HG03025 (cell line): Measurements from ENCODE around the gene HLX.

Experiments used
- ATAC-seq: cut with Tn5 transposase; IDR thresholded peaks from one replicate; pipeline ENCODE4 v1.9.1; 2021; ENCODE audit warnings: mild to moderate bottlenecking, moderate library complexity; ENCODE audit not compliant: unreplicated experiment, low FRiP score

Gene HLX

DNA sequence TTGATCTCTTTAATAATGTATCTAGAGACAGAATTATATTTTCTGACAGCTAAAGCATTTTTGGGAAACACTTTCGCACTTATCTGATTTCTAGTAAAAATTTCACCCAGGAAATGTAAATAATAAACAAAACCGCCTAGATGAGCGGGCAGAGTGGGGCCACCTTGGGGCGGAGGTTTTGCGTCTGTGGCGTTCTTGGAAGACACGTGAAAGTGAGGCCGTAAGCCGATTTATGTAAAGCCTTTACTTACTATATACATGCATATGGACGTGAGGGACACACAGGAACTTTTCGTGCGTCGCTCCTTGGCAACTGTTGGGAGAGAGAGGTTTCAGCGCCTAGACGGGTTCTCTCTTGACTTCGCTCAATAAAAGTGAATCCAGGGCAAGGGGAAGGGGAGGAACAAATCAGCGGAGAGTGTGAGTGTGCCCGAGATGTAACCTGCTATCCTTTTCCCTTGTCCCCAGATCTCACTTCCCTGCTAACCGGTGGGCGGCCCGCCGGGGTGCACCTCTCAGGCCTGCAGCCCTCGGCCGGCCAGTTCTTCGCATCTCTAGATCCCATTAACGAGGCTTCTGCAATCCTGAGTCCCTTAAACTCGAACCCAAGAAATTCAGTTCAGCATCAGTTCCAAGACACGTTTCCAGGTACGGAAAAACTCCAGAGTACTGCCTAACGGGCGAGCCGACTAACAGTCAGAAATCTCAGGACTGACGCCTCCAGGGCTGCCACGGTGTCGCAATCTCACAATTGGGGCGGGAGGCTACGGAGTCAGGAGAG, 1.7 kb downstream of the HLX start:
- no peak for ATAC-seq

DNA sequence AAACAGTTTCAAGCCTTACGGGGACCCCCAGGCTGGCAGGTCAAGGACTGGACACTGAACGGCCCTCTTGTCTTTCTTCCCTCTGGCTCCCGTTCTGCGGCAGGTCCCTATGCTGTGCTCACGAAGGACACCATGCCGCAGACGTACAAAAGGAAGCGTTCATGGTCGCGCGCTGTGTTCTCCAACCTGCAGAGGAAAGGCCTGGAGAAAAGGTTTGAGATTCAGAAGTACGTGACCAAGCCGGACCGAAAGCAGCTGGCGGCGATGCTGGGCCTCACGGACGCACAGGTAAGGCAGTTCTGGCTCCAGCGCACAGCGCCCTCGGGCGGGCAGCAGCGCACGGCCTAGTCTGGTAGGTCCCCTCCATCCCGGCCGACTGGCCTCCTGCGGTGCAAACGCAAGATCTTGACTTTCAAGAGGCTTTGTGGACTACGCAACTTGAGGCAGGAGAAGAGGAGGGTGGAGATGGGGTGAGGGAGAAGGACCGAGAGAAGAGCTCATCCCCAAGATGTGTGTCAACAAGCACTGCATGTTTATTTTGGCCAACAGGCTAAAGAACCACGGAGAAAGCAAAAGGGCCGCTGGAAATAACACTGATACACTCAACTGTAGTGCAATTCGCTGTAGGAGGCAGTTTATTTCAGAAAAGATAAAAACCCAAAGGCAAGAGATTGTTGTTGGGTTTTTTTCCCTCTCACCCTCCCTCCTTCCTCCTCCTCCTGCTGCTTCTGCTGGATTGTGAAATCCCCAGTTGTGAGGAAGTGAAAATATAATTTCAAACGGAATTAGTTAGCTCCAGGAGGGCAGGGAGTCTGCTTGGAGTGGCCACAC, 3.0 kb downstream of the HLX start:
- no peak for ATAC-seq

DNA sequence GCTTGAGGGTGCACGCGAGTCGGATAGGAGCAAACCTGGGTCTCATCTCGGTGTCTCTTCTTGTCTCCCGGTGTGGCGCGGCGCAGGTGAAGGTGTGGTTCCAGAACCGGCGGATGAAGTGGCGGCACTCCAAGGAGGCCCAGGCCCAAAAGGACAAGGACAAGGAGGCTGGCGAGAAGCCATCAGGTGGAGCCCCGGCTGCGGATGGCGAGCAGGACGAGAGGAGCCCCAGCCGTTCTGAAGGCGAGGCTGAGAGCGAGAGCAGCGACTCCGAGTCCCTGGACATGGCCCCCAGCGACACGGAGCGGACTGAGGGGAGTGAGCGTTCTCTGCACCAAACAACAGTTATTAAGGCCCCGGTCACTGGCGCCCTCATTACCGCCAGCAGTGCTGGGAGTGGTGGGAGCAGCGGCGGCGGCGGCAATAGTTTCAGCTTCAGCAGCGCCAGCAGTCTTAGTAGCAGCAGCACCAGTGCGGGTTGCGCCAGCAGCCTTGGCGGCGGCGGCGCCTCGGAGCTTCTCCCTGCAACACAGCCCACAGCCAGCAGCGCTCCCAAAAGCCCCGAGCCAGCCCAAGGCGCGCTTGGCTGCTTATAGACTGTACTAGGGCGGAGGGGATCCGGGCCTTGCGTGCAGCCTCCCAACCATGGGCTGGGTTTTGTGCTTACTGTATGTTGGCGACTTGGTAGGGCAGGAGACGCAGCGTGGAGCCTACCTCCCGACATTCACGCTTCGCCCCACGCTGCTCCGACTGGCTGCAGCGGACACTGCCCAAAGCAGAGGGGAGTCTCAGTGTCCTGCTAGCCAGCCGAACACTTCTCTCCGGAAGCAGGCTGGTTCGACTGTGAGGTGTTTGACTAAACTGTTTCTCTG, 5.1 kb downstream of the HLX start:
- no peak for ATAC-seq

DNA sequence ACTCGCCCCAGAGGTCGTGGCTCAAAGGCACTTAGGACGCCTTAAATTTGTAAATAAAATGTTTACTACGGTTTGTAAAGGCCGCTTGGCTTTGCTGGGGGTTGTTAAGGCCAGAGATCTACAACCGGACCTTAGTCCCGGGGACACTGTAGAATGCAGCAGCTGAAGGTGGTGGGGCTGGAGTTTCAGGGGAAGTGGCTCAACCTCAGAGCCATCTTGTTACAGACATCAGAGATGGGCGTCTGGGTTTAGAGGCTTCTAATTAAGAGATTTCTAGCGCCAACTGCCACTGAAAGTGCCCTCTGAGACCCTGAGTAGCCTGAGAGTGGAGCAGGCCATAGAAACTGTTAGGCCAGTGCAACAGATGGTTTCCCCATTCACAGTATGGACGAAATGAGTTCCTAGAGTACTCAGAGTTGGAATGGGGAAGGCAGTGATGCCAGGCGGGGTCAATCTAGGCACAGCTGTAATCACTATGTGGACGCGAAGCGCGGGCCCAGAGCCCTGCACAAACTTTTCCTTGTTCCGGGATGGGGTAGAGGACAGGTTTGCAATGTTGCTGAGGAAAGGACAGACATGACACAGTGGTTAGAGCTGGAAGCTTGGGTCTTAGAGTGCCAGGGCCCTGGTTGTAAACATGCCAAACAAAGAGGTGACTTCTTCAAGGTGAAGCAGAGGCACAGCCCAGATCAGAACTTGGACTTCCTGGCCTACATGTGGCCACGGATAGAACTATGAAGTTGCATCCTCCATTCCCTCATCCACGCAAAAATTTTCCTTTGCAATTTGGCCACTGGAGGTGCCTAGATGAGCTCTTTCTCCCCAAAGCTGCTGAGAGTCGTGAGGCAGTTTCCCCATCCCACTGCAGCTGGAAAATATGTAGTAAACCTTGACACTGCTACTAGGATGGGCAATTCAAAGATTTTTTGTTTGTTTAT, 6.0 kb downstream of the HLX start:
- no peak for ATAC-seq

DNA sequence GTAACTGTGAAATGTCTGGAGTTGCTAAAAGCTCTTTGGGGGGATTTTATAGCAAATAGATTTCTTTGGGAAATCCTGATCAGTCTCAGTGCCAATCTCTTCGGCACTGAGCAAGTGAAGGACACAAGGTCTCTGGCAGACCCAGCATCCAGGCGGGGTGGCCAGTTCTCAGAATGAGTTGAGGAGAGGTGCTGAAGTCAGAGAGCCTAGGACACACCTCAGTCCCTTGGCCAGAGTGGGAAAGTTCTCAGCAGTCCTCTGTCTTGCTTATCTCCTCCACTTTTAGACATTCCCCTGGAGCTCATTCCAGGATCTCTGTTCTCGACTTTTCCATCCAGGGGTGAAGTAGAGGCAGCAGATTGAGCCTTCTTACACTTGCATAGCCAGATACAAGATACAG, 6.7 kb downstream of the HLX start:
- ATAC-seq: no peak

DNA sequence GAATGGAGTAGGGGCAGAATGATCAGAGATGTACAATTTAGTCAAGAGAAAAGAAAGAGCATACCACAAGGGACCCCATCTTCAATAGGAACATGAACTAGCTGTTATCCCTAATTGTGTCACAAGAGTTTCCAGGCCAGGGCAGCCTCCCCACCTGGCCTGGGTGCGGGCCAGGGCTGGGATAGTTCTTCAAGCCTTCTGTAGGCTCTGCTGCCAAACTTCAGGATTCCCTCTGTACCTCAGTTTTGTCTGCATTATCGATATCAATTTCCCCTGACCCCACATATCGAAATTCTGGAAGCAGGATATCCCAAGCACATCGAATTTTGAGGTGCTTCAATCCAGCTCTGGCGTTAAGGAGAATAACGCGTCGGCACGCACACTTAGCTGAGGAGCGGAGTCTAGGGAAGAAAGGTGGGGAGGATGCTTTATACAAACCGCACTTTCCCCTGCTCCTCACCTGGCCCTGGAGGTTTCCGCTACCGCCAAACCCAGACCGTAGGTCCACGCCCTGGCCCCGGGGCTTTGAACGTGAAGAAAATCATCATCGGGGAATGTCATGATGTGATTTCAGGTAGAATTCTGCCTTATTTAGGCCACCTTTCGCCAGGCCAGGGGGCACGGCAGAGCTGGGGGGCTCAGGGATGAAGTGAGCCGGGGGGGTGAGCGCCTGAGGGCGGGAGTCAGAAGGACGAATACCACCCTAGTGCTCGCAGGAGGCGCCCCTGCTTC, 7.4 kb downstream of the HLX start:
- no peak for ATAC-seq

DNA sequence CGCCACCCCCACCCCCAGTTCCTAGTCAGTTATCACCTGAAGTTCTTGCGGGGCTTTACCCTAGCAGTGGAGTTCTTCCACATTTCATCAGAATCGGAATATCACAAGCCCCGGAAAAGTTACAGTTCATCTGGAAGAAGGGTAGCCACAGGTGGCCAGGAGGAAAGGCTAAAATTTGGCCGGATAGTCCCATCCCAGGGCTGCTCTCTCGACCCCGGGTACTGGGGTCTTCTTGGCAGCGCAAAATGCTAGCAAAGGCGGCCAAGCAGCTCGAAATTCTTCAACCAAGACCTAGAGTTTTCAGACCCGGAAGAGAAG, 7.9 kb downstream of the HLX start:
- ATAC-seq: no peak

DNA sequence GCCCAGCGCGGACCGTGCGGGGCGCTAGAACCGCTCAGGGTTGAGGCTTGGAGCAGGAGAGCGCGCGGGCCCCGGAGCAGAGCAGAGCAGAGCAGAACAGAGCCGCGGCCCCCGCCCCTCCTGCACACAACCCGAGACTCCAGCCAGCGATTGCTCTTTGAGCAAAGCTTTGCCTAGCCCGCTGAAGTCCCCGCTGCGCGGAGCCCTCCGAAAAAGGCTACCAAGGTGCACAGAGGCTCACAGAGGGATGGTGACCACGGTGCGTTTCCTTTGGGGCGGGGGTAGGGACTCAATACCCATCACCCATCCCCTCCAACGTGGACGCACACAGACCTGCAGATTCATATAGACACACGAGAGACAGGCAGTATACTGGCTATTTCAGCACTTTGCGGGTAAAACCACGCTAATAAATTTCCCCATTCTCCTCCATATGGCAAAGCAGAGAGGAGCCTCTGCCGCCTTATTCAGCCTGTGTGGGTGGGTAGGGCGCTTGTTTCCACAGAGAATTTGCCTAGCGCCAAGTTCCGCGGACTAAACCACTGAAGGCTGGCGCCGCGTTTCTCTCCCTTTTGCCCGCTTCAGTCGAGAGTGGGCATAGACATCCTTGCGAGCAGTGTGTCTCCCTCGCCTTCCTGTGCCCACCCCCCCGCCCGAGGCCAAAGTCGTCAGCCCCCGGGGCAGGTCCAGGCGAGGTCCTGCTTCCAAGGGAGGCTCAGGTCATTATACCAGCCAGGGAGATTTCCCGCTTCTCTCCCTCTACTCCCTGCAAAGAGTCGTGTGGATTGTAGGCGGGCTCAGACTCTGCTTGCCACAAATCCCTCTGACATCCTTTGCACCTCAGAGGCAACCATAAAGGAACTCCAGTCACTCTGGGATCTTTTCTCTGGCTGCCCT, 8.5 kb downstream of the HLX start:
- no peak for ATAC-seq

DNA sequence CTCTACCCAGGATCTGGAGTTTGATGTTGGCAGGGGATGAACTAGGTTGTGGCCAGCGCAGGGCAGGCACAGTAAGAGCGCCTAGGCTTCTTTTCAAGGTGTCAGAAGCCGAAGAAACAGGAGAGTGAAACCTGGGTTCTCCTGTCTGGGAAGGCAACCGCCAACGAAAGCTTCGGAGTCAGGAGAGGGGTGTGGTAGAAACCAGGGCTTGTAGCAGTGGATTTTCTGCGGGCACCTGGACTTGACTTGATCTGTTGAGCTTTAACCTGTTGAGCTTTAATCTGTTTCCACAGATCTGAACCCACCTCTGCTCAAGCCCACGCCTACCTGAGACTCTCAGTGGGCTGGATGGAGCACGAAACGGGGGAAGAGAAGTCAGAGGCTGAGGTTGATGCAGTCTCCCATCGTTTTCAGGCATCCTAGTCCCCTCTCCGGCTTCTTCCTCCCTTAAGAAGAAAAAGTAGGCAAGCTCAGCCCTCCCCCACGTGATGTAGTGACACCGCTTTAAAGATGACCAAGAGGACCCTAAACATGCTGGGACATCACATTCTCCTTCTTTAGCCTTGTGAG, 9.3 kb downstream of the HLX start:
- no peak for ATAC-seq

DNA sequence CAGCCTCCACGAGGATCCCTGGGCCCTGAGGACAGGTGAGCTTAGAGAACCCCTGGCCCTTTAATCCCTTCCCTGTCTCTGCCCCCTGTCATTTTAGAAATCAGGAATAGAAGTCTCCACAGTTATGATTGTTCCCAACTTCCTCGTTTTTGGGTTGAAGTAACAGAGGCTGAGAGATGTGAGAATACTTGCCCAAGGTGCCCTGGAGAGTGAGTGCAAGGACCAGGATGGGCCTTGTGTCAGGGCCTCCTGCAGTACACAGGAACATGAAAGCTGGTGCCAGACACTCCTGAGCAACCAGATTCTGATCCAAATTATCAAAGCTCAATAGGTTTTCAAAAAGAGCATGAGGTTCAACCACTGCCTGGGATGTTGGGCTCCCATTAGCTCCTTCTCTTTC, 10.1 kb downstream of the HLX start:
- ATAC-seq: no peak

DNA sequence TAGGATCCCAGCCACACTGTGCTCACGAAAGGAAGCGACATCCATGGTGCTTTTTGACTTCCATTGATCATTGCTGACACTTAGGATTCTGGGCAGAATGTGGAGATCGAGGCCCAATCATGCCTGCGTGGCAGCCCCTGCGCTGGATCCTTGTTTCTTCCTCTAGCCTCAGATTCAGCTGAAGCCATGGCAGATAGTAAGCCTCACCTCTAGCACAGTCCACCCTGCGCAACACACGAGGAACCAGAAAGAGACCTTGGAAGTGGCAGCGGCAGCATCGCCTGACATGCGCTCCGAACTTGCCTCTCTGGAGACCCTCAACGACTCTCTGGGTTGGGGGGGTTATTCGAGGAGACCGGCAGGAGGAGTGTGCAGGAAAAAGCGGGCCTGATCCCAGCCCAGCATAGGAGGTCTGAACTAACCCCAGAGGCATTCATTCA, 10.6 kb downstream of the HLX start:
- ATAC-seq: no peak

DNA sequence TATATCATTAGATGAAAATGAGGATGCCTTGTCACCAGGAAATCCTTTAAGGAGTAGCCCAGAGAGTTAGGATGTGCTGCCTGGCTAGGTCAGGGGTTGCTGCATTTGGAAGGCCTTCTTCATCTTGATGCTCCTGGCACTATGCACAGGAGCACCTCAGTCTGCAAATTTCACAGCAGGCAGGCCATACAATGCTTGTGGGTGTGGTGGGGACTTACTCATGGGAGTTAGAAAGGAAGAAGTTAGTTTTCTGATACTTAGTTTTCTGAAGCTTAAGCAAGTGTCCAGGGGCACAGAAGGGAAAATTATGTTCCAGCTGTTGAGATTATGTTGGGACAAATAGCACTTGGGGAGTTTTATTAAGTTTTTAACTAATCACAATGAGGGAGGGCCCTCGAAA, 11.4 kb downstream of the HLX start:
- ATAC-seq: no peak

DNA sequence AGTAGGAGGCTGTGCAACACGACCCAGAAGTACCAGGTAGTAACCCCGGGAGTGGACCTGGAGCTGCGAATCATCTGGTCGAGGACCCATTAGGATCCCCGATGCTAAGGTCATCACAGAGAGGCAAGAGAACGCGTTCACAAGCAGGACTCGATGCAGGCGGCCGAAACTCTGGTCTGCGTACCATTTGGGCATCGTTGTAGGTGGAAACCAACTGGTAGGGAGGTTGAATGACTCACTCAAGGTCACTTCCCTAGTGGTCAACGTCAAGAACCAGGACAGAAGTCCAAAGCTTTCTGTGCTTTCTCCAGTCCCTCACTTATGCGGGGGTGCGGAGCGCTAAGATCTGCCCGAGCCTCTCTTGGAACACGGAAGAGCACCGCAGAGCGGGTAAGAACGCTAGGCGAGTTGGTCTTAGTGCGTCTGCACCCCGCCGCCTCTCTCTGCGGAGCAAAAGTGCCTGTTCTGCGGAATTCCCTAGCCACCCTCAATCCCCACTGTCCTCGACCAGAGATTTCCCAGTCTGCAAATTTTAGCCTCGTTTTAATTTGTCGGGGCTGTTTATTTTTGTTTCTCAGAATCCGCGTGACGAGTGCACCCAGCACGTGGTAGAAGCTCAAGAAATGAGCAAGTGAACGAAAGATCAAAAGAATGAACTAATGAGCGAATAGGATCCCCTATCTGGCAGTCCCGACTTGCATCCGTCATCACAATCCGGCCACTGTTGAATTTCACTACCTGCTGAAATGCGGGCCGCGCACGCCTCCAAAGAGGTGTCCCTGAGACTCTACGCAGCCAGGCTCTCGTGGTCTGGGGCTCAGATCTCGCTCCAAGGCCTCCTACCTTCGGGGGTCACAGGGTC, 12.2 kb downstream of the HLX start:
- ATAC-seq: no peak

DNA sequence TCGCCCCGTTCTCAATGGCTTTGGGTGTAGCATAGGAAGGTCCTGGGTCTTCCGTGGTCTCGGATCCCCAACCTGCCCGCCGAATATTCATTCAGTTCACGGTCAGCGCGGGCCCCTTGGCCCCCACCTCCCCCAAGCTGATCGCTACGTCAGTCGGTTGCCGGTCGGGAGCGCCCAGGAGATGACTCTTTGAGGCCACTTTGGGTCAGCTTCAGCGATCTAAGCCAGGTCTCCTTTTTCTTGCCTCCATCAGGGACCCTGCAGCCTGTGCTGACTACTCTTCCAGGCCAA, 12.8 kb downstream of the HLX start:
- no peak for ATAC-seq

DNA sequence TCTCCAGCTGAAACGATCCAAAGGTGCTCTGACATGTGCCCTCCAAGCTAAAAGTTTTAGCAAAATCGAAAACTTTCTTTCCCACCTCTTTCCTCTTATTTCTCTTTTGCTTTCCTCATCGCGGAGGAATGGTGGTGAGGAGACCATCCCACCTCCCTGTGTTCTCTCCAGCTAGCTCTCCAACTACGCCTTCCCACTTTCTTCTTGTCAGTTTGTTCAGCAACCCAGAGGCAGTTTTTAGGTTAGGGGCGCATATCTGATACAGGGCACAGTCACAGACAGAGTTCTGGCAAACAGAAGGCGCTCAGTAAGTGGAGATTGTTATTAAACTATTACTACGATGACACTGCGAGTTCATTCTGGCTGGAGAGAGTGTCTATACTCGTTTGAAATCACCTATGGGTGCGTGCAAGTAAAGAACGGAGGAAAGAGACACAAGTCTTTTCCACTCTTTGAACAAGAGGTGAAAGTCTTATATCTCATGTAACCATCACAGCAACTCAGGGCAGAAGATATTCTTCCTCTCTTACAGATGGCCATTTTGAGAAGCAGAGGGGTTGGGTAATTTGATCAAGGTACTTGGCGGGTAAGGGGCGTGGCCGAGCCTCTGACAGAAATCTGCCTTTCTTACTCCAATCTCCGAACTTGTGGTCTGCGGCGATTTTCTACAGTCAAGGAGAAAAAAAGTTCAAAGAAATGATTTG, 13.9 kb downstream of the HLX start:
- ATAC-seq: no peak

DNA sequence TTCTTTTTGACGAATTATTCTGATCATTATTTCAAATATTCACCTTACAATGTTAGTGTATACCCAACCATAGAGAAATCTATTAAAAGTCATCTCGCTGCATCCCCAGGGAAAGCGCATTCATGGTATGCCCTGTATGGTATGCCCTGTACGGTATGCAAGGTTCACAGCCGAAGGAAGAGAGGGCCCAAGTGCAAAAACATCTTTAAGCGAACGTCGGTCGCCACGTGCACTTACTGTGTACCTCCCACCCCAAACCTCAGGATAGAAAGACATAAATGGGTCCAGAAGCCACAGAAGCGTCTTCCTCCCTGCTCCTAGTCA, 14.4 kb downstream of the HLX start:
- ATAC-seq: no peak
